Inflammatory macrophage treated with lipopolysaccharide for 4 hours (primary cell): ENCODE data around the gene CPLANE2.
A peak's percentile ranks its signal among the peaks of the same experiment; 100 is the strongest.
"Not testable (repeated sequence)": the region's sequence is repeated elsewhere in the genome, so short reads cannot be mapped to it uniquely, and the experiment has no call there.

Experiments used
- DNase-seq: peaks from one replicate; pipeline ENCODE4 v3.0.0-alpha.2; 2020

The CPLANE2 gene

DNA sequence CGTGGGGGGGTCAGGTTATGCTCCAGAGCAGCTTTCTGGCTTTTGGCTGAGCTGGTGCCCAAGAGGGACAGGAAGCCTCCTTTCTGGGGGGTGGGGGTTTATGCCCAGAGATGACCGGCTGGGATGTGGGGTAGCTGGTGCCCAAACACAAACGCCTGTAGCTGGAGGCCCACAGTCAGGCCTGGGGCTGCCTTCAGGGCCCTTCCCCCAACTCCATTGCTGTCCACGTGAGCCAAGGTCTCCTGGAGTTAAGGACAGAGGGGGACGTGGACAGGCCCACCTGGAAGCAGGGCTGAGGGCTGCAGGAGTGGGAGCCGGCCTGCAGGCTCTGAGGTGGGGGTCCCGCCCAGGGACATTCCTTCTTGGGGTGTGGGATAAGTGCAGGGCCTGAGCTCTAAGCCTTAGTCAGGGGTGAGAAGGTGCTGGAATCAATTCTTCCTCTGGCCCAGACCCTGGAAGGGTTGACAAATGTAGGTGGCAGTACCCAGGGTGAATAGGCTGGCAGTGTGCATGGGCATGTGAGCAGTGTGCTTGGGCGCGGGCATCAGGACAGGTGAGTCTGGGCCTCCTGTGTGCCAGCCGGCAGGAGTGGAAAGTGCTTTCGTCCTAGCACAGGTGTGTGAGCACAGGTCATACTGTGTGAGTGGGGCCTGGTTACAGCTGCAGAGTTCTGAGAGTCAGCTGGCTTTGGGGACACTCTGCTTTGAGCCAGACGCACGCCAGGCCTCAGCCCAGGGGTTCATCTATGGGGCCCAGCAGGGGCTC, 6.8 kb downstream of the CPLANE2 start:
- DNase-seq, result no peak

- no peak for DNase-seq
Observed at GRCh38 chr1:16226490-16227179, 10.3 kb downstream of the CPLANE2 start.

- no peak for DNase-seq
Observed at GRCh38 chr1:16226129-16226489, 10.9 kb downstream of the CPLANE2 start.

DNA sequence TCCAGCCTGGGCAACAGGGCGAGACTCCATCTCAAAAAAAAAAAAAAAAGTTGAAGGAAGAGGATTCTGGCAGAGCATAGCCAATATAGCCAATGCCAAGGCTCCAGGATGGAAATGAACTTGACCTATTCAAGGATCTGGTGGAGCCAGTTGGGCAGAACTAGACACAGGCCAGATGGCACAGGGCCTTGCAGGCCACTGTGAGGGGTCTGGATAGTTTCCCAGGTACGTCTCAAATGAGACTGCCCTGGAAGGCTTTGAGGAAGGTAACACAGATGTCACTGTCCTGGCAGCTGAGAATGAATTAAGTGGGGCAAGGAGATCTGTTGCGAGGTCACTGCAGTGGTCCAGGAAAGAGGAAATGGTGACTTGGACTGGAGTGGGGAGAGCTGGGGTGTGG, 12.5 kb downstream of the CPLANE2 start:
- no peak for DNase-seq

- DNase-seq, result not testable (repeated sequence)
Observed at GRCh38 chr1:16222716-16223115, 14.3 kb downstream of the CPLANE2 start.

DNA sequence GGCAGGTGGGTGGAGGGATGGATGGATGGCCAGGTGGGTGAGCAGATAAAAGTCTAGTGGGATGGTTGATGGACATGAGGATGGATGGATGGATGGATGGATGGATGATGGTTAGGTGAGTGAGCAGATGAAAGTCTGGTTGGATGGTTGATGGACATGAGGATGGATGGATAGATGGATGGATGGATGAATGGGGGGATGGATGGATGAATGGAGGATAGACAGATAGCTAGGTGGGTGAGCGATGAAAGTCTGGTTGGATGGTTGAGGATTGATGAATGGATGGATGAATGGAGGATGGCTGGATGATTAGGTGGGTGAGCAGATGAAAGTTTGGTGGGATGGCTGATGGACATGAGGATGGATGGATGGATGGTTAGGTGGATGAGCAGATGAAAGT, 15.5 kb downstream of the CPLANE2 start:
- DNase-seq, result no peak

GRCh38 chr1:16219968-16220500, 16.9 kb downstream of the CPLANE2 start:
- no peak for DNase-seq

- no peak for DNase-seq
Observed at GRCh38 chr1:16218674-16219071, 18.3 kb downstream of the CPLANE2 start.

GRCh38 chr1:16218014-16218673, 18.8 kb downstream of the CPLANE2 start:
- no peak for DNase-seq

GRCh38 chr1:16217061-16217785, 19.8 kb downstream of the CPLANE2 start:
- peak; percentile 98 for DNase-seq

- peak; percentile 86 for DNase-seq
Observed at GRCh38 chr1:16215882-16216753, 20.9 kb downstream of the CPLANE2 start.

- DNase-seq, result not testable (repeated sequence)
Observed at GRCh38 chr1:16215240-16215639, 21.7 kb downstream of the CPLANE2 start.

GRCh38 chr1:16213544-16213943, 23.4 kb downstream of the CPLANE2 start:
- DNase-seq, result not testable (repeated sequence)

DNA sequence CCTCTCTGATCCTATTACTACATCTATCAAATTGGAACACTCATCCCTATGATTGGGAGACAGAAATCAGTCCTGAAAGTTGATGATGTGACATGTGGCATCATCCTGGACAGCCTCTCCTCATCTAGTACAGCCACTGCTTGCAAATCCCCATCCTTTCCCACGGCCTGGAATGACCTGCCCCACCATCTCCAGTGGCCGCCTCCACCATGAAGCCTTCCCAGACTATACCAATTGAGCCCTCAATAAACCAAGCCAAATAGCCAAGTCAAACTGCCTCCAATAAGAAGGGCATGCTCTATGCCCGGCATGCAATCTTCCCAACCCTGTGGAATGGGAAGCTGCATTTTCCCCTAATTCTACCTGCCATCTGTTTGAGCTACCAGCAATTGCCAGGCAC, 24.0 kb downstream of the CPLANE2 start:
- no peak for DNase-seq

DNA sequence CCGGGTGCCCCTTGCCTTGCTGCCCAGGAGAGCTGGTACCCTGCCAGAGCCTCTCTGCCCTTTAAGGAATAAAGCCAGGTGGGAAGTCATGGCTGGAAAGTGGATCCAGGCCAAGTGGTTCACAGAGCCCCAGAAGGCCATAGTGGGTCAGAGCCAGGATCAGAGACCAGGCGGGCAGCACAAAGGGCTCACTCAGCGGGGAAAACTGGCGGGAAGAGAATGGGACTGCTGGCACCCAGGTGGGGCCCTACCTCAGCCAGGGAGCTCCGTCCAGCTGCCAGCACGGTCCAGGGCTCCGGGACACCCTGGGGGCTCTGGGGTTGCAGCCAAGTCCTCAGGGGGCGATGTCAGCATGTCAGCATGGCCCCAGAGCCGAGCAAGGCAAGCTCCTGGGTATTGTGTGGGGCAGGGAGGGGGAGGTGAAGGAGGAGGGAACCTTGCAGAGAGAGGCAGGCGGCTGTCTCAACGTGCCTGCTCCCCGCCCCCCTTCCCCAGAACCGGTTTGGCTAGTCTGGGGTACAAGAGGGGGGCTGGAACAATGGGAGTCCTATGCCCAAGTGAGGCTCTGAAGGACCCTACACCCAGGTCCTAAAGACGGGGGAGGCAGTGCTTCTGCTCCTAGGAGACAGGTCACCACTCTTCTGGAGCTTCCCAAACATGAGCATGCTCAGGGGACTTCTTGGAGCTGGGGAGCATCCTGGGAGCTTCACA, 24.6 kb downstream of the CPLANE2 start, which contains the start of gene ARHGEF19:
Gene ARHGEF19, minus strand, starts transcription at position 402 of the 711 bp plus-strand sequence. CDS start 3,598 bp downstream, outside the sequence.
- DNase-seq, result no peak

DNA sequence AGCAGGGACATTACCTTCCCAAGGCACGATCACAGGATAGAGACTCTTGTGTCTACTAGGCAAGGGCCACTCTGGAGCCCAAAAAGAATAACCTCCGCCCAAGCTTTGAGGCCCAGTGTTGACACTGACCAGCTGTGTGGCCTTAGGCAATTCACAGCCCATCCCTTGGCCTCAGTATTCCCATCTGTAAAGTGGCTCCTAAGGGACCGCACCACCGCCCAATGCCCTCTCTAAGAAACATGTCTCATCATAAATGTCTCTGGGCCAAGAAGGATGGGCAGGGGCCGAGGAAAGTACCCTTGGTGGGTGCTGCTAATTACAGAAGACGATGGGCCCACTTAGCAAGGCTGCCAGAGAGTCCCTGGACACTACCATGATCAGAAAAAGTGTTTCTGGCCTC, 25.2 kb downstream of the CPLANE2 start:
- DNase-seq, result no peak

- DNase-seq, result no peak
Observed at GRCh38 chr1:16210581-16210980, 26.4 kb downstream of the CPLANE2 start.

GRCh38 chr1:16209847-16210407, 27.1 kb downstream of the CPLANE2 start:
- DNase-seq, result no peak

- DNase-seq, result no peak
Observed at GRCh38 chr1:16209132-16209846, 27.7 kb downstream of the CPLANE2 start.
